ENCODE data around the gene RABAC1. TPM values are rescaled to one million over a fixed set of nuclear protein-coding genes. Genes with fewer than 3 reads are reported as not detected.

Gene RABAC1, protein sequence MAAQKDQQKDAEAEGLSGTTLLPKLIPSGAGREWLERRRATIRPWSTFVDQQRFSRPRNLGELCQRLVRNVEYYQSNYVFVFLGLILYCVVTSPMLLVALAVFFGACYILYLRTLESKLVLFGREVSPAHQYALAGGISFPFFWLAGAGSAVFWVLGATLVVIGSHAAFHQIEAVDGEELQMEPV
- 67.9 and 89.9 TPM in 2 replicates for total RNA-seq

DNA sequence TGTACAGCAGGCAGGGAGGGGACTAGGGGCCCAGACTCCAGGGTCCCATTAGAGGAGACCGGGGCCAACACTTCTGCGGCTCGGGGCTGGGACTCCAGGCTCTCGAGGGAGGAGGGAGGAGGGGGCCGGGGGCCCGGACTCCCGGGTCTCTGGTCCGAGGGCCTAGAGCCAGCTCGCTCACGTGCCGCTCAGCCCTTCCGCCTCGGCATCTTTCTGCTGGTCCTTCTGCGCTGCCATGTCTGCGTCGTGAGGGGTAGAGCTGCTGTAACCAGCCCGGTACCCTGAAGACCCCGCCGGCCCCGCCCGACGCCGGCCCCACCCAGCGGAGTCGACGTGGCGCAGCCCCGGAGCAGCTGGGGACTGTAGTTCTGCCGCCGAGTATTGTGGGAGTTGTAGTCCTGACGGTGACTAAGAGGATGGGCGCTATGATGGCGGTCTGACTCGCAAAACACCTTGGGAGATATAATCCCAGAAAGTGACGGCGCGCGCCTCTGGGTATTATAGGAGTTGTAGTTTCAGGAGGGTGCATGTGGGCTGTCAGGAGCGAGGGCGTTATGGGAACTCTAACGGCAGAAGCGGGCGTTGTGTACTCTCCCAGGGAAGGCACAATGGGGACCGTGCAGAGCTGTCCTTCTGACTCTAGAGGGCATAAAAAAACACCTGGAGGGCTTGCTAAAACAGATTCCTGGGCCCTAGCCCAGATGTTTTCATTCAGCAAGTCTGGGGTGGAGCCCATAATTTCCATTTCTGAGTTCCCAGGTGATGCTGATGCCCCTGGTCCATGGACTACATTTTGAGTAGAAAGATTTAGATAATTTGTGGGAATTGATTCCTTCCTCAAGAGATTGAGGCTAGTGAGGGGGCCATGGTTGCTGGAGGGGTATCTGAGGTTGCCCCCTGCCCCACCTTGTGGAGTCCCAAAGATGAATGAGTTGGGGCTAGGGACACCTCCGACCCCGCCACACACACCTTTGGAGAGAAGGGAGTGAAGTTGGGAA lies at the start of gene RABAC1:
Gene RABAC1 (minus strand): TSS at position 266 of the 998 bp plus-strand sequence. CDS start 29 bp downstream, at position 237.

DNA sequence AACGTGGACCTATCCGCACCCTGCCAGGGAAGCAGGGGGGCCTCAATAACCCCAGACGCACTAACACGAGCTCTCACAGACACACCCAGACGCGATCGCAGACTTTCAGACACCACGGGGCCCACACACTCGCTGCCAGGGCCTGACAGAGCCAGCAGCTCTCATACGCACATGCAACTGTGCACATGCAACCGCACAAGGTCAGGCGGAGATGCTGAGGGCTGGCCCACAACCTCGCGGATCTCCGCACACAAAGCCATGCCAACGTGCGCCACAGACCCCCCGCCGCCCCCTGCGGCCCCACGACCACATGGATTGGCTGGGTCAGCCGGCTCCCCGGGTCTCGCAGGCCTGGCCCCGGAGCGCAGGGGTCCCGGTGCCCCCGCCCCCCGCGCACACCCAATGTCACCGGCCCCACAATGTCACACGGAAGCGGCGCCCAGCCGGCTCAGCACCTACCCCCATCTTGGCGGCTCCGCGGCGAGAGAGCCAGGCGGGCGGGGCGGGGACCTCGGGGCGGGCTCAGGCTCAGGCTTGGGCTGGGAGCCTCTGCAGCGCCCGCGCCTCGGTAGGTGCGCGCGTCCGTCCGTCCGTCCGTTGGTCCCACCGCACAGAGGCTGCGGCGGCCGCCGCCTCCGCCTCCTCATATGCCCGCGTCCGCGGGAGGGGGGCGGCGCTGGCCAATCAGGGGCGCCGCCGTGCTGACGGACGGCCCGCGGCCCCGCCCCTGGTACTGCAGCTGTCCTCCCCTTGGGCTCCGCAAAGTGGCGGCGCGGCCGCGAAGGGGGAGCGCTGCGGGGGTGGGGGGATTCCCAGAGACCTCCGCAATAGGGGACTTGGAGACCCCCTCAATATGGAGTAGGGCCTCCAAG lies 34.7 kb upstream of the RABAC1 start, which contains the start of gene ATP1A3:
Gene ATP1A3 (minus strand): TSS at position 619 of the 872 bp plus-strand sequence. CDS start 154 bp downstream, at position 465.

DNA sequence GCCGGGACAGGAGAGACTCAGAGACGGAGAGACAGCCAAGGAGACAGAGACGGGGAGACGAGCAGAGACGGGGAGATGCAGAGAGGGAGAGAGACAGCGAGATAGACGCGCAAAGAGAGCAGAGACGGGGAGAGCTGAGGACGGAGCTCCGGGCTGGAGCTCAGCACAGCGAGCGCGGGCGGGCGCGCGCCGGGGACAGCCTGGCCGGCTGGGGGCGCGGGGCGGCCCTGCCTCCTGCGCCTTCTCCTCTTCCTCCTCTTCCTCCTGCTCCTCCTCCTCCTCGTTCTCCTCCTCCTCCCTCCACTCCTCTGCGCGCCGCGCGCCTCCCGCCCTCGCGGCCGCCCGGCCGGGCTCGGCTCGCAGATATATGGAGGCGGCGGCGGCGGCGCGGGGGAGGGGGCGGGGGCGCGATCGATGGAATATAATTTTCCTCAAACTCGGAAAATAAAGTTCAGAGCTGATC lies 30.9 kb downstream of the RABAC1 start, which contains the start of gene ERFL:
Gene ERFL (minus strand): TSS at position 229 of the 463 bp plus-strand sequence. CDS start 15,530 bp downstream, outside the sequence.

Other genes starting within 250 kb of the RABAC1 start
- not detected in 2 replicates for gene CEACAM6, start 203.8 kb downstream of the RABAC1 start, total RNA-seq
- not detected in 2 replicates for gene CEACAM3, start 162.7 kb downstream of the RABAC1 start, total RNA-seq
- gene LYPD4, start 114.6 kb downstream of the RABAC1 start, total RNA-seq, result not detected in 2 replicates
- not detected in 2 replicates for gene DMRTC2, start 114.3 kb downstream of the RABAC1 start, total RNA-seq
- gene RPS19, start 99.1 kb downstream of the RABAC1 start, total RNA-seq, result 922 and 1,155 TPM in 2 replicates
- 0.13 TPM in 1 of 2 replicates, not detected in the other for gene CD79A, start 82.0 kb downstream of the RABAC1 start, total RNA-seq
- 51.7 and 62.0 TPM in 2 replicates for gene ARHGEF1, start 76.1 kb downstream of the RABAC1 start, total RNA-seq
- gene ERFL, start 30.9 kb downstream of the RABAC1 start, total RNA-seq, result not detected in 2 replicates
- gene ATP1A3, start 34.9 kb upstream of the RABAC1 start, total RNA-seq, result 0.07 and 0.13 TPM in 2 replicates
- 0.27 and 5.8 TPM in 2 replicates for gene GRIK5, start 110.9 kb upstream of the RABAC1 start, total RNA-seq
- gene ZNF574, start 116.8 kb upstream of the RABAC1 start, total RNA-seq, result 11.0 and 14.8 TPM in 2 replicates
- 0.40 and 1.1 TPM in 2 replicates for gene POU2F2, start 173.1 kb upstream of the RABAC1 start, total RNA-seq

Data from thoracic aorta endothelial cell (primary cell).